Measurements from ENCODE around the gene TMEM225B.

Gene TMEM225B

GRCh38 chr7:99623091-99623693 lies 25.1 kb downstream of the TMEM225B start:
- no peak overlapping the region for H3K4me3 ChIP-seq (ENCODE audit: low read depth, low read length)
- no peak for TF ChIP-seq CTCF (conservative IDR thresholded peaks at IDR 0.05; ENCODE audit: low read depth, low read length)
- DNase-seq (ENCODE audit: low read depth): no peak

- no peak overlapping the region for H3K4me3 ChIP-seq (ENCODE audit: low read depth, low read length)
- TF ChIP-seq CTCF (conservative IDR thresholded peaks at IDR 0.05; ENCODE audit: low read depth, low read length): no peak
- no peak for DNase-seq (ENCODE audit: low read depth)
Observed at GRCh38 chr7:99623702-99624447, 25.8 kb downstream of the TMEM225B start.

- no peak for DNase-seq (ENCODE audit: low read depth)
- H3K4me3 ChIP-seq (ENCODE audit: low read depth, low read length): no peak overlapping the region
- TF ChIP-seq CTCF (conservative IDR thresholded peaks at IDR 0.05; ENCODE audit: low read depth, low read length): no peak
Observed at GRCh38 chr7:99624484-99624883, 26.4 kb downstream of the TMEM225B start.

GRCh38 chr7:99625321-99625720 lies 27.3 kb downstream of the TMEM225B start:
- no peak overlapping the region for H3K4me3 ChIP-seq (ENCODE audit: low read depth, low read length)
- TF ChIP-seq CTCF (conservative IDR thresholded peaks at IDR 0.05; ENCODE audit: low read depth, low read length): no peak
- DNase-seq (ENCODE audit: low read depth): no peak

GRCh38 chr7:99625961-99626360 lies 27.9 kb downstream of the TMEM225B start:
- no peak overlapping the region for H3K4me3 ChIP-seq (ENCODE audit: low read depth, low read length)
- TF ChIP-seq CTCF (conservative IDR thresholded peaks at IDR 0.05; ENCODE audit: low read depth, low read length): no peak
- no peak for DNase-seq (ENCODE audit: low read depth)

- H3K4me3 ChIP-seq (ENCODE audit: low read depth, low read length): no peak overlapping the region
- TF ChIP-seq CTCF (conservative IDR thresholded peaks at IDR 0.05; ENCODE audit: low read depth, low read length): no peak
- no peak for DNase-seq (ENCODE audit: low read depth)
Observed at GRCh38 chr7:99626661-99627060, 28.6 kb downstream of the TMEM225B start.

- TF ChIP-seq CTCF (conservative IDR thresholded peaks at IDR 0.05; ENCODE audit: low read depth, low read length): no peak
- H3K4me3 ChIP-seq (ENCODE audit: low read depth, low read length): no peak overlapping the region
Observed at GRCh38 chr7:99627513-99627912, 29.4 kb downstream of the TMEM225B start.

More at GRCh38 chr7:99627513-99627912, 29.4 kb downstream of the TMEM225B start:
- no peak for DNase-seq (ENCODE audit: low read depth)

Measured in choroid plexus epithelial cell (primary cell).